Dedifferentiated amniotic fluid mesenchymal stem cell (primary cell): ENCODE results near the gene FMNL2.

Experiments used
- DNase-seq: peaks from one replicate; pipeline ENCODE4 v3.0.0-alpha.2; 2016; ENCODE audit errors: extremely low spot score

FMNL2 gene

DNA sequence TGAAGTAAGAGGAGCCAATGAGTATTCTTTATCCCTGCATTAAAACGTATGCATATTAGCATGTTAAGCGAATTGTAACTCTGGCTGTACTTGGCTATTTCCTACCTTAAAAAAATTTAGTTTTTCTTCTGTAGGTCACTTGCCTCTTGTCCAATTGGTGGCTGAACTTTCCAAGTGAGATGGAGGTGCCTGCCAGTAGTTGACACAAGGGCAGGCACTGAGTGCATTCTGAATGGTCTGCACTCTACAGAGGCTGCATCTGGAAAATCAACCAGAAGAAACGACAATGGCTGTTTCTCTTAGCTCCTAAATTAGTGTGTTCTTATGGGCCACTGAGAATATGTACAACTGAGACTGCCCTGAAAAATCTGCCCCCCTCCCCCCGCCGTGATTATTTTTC is 221.5 kb downstream of the FMNL2 start:
- no peak for DNase-seq

DNA sequence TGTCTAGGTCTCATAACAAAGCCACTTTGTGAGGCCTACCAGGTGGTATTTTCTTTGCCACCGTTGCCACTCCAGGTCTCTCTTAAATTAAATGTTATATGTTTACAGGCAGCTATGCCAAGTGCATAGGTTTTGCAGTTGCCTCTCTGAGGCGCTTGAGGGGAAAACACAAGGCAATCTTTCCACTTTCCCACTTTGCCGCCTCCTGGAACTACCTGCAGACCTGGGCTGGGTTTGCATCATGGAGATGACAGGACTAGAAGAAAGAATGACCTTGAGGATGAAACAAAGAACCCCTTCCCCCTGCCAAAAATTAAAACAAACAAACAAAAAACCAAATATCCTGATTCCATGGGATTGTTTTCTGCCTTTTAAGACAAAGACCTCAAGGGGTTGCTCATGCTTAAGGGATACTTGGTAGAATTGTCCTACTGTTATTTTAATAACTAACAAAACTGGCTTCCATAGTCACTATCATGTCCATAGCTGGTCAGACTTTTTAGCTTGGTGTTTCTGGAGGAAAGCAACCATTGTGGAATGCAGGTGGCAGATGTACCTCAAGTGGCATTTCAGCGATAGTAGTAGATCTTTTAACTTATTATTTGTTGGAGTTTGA is 222.4 kb downstream of the FMNL2 start:
- no peak for DNase-seq

DNA sequence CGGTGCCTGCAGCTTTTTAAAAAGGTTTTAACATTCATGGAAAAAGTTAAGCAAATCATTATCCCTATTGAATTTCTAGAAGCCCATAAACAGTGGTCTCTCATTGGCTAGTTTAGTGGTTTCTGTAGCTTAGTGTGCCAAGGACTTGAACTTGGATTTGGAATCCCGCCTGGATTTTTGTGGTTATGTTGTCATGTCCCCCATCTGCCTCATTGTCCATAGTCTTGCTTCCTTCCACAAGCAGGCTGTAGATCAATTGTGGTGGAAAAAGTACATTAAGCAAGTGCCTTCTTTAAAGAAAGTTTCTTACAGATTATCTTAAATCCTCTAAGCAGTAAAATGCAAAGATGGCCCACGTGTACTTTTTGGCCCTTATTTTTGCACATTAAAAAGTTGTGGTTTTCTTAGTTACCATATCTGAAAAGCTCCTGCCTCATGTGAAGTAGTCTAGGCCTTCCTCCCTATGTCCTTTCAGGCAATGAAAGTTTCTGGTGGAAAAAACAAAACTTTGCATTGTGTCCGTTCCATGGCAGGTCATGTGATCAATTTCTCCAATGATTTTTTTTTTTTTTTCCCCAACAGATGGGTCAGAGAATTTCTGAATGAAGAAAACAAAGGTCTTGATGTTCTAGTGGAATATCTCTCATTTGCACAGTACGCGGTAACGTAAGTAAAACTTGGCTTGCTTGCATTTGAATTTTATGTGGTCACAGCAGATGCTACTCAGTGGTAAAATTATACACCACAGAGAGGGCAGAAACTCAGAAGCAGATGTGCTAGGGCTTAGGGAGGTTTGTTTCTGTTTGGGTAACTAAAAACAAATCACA is 223.4 kb downstream of the FMNL2 start:
- peak; percentile 66 for DNase-seq

DNA sequence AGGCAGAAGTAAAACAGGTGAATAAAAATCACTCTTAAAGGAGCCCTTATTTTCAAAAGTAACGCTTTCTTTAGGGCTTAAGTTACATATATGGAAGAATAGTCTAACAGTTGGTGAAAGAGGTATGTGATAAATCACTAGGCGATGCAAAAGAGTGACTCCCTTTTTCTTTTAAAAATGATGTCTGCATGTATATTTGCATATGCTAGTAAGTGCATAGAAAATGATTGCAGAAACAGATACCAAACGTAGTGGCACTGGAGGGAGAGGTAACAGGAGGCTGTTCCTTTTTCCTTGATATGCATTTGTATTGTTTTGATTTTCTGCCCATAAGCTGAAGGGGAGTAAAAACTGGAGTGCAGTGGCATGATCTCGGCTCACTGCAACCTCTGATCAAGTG is 224.0 kb downstream of the FMNL2 start:
- no peak for DNase-seq

DNA sequence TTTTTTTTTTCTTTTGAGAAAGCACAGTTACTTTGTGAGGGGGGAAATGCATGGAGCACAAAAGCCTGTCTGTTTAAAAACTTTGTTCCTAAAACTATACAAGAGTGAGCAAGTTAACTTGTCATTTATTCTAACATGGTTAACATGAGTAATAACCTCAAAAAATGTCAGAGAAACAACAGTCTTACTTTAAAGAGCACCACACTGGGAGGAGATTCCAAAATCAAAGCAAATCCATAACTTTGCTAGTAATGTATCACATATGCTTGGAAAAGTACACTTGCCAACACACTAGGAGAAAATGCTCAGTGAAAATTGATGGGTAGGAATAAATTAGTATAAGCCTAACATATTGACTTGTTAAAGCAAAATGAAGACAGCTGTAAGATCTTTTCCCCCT is 225.2 kb downstream of the FMNL2 start:
- DNase-seq: peak; percentile 41

DNA sequence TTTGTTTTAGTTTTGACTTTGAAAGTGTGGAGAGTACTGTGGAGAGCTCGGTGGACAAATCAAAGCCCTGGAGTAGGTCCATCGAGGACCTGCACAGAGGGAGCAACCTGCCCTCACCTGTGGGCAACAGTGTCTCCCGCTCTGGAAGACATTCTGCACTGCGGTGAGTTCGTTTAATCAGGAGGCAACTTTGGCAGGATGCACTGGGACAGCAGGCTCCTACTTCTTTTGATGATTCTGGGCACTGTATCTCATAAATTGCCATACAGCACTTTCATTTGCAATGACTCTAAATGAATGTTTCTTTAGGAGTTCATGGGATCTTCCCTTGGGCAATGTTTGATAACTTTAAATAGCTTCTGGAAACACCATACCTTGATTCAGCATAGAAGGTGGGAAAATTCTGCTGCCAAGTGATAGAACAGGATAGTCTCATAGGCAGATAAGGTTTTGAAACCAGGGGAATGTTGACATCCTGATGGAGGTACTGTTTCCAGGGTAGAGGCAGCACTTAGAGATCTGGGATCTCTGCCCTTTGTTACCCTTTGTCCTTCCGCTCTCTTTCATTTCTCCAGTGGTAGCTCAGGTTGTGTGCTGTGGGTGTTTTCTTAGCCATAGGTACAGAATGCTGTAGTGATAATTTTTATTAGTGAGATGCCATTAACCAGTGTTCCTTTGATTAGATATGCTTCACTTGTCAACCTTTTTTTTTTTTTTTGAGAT is 226.1 kb downstream of the FMNL2 start:
- no peak for DNase-seq

DNA sequence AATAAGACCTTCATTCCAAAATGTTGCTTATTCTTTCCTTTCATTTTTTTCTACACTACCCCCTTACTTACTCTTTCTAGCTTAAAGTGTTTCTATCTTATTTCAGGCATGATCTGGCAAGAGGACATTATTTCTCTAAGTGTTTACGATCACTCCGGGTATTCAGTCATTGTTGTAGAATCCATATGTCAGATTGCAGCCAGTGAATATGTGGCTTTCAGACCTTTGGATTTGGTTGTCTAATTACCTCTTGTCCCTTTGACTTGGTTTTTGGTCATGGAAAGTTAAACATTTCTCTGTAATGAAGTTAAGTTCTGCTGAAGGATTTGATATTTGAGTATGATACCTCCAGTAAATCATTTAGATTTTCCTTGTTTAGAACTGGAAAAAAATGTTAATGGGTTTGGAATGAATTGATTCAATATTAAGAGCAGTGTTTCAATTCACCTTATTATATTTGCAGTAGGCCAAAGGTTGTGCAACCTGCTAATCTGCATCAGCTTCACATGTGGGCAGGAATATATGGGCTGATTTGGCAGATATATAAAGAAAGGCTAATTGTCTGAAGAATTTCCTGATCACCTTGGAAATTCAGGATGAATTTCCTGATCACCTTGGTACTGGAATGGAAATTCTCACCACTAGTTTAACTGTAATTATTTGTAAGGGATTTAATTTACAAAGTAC is 227.4 kb downstream of the FMNL2 start:
- DNase-seq: no peak

DNA sequence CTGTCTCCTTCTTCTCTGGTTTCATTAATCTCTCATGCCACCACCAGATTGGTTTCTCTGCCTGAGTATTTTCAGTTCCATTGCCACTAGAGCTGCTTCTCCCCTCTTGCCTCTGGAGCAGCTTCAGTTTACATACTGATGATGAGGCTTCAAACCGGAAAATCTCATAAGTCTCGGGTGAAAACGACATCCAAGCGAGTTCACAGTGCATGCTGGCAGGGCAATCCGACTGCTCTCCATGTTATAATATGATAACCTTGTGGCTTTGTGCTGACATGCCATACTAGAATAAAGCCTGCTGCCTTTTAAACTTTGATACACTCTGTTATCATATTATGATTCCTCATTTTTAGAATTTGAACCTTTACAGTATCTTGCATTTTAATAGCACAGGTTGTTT is 228.8 kb downstream of the FMNL2 start:
- DNase-seq: no peak

DNA sequence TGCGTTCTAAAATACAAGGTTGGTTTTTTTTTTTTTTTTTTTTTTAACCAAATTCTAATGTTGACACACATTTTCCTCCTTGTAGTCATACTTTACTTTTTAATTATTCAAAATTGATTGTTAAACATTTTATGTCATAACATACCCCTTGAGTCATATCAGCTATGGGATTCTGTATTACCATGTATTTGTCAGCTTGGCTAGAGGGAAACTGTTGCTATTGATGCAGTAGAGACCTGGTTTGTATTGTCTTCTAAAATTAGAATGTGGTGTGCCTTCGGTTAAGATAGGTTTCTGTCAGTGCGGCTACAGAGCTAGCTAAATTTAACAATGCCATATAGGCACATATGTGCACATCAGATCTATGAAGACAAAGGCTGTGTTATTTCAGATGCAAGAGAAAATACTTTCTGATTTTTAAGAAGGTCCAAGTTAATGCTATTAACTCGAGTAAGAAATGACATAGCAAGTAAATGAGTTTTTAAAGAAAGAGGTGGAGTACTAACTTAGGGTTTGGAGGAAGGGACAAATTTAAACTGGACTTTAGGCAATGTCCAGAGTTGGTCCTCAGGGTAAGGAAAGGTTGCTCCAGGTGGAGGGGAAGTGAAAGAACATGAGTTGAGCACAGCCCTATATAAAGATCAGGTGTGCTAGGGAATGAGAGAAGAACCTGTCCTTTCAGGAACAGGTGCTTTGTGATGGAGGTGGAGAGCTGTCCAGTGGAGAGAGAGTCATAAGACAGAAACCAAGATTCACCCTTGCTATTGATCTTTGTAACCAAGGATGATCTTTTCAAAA is 230.0 kb downstream of the FMNL2 start:
- no peak for DNase-seq

DNA sequence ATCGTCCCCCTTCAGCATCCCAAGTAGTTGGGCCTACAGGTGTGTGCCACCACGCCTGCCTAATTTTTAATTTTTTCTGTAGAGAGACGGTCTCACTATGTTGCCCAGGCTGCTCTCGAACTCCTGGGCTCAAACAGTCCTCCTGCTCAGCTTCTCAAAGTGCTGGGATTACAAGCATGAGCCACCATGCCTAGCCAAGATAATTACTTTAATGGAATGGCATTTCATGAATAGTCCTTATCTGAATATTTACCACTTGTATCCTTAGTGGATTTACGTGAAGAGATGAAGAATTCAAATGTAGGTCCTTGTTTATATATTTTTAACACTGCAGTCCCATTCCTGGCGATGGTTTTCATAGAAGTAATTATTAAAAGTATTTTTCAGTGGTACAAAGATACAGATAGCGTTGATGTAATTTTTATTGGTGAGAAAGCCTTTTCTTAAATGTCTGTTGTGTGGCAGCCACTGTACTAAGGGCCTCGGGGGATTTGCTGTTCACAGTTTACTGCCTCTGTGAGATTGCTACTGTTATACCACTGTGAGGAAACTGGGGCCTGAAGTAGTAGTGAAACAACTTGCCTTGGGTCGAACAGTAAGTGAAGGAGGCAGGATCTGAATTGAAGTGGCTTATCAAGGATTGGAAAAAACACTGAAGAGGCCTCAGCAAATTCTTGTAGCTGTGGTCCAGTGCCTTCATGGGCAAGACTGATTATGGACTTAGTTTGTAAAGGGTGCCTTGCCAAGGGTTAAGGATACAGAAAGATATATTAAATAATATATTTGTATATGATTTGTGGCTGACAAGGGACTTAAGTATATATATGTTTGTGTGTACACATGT is 231.1 kb downstream of the FMNL2 start:
- DNase-seq: no peak

DNA sequence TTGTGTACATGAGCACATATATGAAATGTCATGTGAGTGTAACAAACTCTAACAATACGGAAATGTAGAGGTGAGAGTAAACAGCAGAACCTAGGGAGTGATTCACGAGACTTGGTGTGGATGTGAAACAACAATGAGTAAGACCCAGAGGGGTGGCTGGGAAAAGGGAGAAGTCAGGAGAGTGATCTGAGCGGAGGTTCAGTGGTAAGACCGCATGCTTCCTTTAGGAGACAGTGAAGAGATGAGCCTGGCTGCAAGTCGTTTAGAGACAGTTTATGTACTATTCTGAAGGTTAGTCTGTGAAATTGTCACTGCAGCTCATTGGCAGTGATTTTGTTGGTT is 231.7 kb downstream of the FMNL2 start:
- no peak for DNase-seq

DNA sequence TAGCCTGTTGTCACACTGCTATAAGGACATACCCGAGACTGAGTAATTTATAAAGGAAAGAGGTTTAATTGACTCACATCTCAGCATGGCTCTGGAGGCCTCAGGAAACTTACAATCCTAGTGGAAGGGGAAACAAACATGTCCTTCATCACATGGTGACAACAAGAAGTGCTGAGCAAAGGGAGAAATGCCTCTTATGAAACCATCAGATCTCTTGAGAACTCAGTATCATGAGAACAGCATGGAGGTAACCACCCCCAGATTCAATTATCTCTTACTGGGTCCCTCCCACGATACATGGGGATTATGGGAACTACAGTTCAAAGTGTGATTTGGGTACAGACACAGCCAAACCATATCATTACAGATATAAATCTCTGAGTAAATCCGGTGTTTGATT is 233.6 kb downstream of the FMNL2 start:
- no peak for DNase-seq

DNA sequence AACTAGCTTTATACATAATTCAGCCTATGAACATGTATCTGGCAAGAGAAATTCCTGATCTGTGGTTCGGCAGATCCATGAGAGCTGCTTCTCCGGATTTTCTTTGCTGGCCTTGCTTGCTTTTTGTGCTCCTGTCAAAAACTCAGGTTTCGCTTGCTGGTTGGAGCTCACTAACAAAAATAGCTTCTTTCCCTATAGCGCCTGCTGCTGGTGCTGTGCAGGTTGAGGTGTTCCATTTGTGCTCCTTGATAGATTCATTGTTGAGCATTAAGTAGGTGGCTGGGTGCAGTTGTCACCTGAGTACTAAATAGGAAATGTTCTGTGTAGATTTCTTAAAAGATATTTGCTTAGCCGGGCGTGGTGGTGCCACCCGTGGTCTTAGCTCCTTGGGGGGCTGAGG is 234.2 kb downstream of the FMNL2 start:
- DNase-seq: no peak

DNA sequence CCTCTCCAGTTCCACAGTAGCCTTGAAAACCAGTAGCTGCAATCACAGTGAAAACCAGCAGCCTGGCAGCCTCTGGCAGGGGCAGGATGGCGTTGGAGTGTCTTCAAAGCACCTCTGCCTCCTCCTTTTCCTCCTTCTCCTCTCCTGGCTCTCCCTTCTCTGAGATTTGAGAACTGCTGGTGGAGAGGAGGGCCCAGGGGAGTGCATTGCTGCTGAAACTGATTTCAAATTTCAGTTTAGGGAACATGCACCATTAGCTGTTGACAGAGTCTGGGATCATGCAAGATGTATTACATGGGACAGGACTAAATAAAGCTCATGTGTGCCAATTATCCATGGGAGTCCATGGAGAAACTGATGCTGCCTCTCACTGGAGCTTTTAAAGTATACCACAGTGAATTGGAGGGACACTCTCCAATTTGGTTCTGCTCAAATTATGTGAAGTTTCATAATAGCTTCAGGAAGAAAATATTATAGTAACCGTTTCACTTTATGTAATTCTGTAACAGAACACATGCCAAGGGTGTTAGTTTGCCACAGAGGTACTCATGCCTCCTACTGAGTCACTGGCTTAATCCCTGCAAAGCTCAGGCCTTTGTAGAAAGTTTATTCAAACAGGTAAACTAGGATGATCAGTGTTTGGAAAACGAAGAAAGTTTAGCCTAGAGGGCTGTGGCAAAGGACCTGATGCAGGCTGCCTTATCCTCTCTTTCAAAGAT is 236.2 kb downstream of the FMNL2 start:
- DNase-seq: no peak

DNA sequence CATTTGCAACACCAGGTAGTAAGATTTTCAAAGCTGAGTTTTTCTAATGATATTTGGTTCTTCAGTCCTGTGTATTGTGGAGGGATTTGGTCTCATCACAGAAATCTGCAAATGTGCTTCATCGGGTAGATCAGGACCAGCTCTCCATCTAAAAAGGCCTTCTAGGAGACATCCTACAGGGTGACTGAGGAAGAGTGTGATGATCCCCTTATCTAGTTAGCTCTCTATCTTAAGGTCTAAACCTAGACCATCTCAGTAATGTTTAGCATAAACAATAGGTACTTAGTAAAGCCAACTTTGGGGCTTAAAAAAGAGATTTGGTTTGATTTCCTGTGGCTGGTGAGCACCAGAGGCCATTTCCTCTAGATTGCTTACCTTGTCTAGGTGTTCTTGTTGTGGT is 237.1 kb downstream of the FMNL2 start:
- no peak for DNase-seq

DNA sequence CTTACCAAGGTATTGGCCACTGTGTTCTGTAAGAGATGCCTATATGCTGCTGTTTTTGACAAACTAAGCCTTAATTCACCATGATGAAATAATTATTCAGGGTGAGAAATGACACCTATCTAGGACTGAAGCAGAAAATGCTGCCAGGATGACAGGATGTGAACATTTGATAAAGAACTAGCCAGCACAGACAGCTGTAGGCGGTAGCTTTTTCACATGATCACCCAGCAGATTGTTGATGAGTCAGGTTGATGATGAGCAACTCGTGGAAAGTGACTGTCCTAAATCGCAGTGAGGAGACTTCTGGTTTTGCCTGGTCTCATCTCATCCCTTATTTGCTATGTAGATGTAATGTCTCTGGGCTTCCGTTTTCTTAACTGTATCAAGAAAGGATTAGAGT is 238.2 kb downstream of the FMNL2 start:
- peak; percentile 40 for DNase-seq

DNA sequence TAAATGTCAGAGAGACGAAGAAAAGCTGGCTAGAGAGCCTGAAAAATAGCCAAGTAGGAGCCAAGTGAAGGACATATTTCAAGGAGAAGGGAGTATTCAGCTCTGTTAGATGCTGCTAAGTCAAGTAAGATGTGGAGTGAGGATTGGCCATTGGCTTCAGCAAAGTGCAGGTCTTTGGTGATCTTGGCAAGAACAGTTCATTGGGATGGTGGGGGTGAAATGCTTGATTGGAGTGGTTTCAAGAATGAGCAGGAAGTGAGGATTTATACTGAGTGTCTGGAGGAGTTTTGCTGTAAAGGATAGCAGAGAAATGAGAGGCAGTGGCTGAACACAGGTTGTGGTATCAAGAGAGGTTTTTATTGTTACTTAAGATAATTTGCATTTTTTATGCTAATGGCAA is 242.6 kb downstream of the FMNL2 start:
- no peak for DNase-seq

DNA sequence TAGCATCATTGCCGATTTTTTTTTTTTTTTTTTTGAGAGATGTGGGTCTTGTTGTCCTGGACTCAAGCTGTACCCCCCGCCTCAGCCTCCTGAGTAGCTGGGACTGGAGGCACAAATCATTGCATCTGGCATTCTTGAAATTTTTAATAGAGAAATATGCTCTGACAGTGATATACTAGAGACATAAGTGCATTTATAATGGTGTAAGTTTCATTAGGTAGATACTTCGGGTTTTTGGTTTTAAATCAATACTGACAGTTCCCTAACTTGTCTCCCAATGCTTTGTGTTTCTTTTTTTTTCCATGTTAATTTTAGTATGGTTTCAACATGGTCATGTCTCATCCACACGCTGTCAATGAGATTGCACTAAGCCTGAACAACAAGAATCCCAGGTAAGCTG is 243.6 kb downstream of the FMNL2 start:
- no peak for DNase-seq

DNA sequence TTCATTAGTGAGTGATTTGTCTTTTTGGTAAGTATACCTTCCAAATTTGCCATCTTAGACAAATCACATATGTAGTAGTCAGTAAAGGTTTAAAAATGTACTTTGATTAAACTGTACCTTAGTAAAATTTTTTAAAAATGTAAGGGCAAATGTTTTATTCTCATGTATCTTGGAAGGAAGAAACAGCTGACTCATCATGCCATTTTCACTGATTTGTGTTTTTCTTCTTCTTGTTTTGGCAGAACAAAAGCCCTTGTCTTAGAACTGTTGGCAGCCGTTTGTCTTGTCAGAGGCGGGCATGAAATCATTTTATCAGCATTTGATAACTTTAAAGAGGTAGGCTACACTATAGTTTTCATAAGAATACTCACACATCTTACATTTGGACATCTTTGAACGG is 245.7 kb downstream of the FMNL2 start:
- DNase-seq: no peak

DNA sequence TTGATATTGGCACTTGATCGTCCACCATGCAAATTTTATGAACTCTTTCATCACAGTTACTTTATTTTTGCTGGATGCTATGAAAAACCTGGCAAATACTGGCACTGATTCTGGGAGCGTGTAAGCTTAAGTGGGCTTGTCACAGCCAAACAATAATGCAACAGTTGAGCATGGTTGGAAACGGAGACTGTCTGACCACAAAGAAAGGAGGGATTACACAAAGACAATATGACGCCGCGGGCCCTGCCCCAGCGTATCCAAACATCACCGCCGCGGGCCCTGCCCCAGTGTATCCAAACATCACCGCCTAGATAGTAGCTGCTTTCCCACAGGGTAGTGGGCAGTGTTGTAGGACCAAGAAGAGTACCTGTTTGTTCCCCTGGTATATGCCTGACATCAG is 246.4 kb downstream of the FMNL2 start:
- DNase-seq: no peak
